ENCODE data around the gene VGLL4.
"Not testable (repeated sequence)": the region's sequence is repeated elsewhere in the genome, so short reads cannot be mapped to it uniquely, and the experiment has no call there.

The VGLL4 gene

GRCh38 chr3:11535243-11535960 lies 108.3 kb downstream of the VGLL4 start:
- no peak for DNase-seq (ENCODE audit: low read depth in 4 of 4, low spot score in 1 of 4)

GRCh38 chr3:11534793-11535101 lies 109.0 kb downstream of the VGLL4 start:
- DNase-seq (ENCODE audit: low read depth in 4 of 4, low spot score in 1 of 4): no peak

GRCh38 chr3:11534011-11534792 lies 109.5 kb downstream of the VGLL4 start:
- no peak for DNase-seq (ENCODE audit: low read depth in 4 of 4, low spot score in 1 of 4)

DNA sequence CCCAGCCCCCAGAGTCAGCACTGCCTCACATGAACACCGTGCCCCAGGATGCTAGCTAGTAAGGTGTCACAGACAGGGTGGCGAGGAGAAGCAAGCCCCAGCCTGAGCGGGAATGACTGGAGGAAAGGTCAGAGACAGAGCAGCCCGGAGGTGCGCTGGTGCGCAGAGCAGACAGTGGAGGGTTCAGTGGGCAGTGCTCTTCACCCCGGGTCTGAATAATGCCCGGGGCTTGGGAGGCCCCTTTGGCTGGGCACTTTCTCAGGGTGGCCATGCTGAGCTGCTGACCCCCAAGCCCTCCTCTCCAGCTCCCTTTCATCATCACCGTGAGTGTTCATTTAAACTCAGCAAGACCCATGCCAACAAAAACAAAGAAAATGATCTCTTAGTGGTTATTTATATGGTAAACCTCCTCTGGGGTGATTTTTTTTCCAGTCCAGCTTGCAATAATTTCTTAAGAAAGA lies 110.8 kb downstream of the VGLL4 start:
- no peak for DNase-seq (ENCODE audit: low read depth in 4 of 4, low spot score in 1 of 4)

GRCh38 chr3:11530153-11530721 lies 113.5 kb downstream of the VGLL4 start:
- DNase-seq (ENCODE audit: low read depth in 4 of 4, low spot score in 1 of 4): no peak

GRCh38 chr3:11529281-11529680 lies 114.4 kb downstream of the VGLL4 start:
- no peak for DNase-seq (ENCODE audit: low read depth in 4 of 4, low spot score in 1 of 4)

DNA sequence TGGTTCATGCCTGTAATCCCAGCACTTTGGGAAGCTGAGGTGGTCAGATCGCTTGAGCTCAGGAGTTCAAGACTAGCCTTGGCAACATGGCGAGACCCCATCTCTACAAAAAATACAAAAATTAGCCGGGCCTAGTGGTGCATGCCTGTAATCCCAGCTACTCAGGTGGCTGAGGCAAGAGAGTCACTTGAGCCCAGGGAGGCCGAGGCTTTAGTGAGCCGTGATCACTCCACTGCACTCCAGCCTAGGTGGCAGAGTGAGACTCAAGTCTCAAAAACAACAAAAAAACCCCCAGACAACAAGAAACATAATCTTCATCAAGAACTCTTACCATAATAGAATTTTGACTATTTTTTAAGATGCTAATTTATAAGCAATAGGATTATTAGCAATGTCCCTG lies 117.6 kb downstream of the VGLL4 start:
- not testable (repeated sequence) for DNase-seq (ENCODE audit: low read depth in 4 of 4, low spot score in 1 of 4)

GRCh38 chr3:11523572-11524101 lies 120.1 kb downstream of the VGLL4 start:
- no peak for DNase-seq (ENCODE audit: low read depth in 4 of 4, low spot score in 1 of 4)

DNA sequence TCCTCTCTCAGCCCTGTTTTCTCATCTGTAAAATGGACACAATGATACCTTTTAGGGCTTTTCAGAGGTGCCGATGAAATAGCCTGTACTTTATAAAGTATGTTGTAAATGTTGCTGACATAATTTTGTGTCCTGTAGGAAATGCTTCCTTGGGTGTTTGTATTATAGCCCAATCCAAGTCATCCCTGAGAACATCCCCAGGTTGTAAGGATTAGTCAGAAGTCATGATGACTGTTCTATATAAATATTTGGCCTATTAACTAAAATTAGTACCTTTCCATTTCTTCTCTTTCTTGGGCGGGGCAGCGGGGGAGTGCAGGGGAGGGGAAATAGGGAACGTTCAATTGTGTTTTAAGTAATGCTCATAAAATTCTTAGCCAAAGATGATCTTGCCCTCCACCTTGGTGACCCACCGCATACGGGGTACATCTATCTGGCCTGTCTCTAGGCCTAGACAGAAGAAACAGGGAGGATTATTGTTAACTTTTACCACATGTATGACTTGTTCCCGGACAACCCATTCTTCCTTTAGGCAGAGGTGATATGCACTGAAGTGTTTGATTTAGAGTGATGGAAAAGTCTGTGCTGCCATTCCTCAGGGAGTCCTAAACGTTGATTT lies 120.7 kb downstream of the VGLL4 start:
- no peak for DNase-seq (ENCODE audit: low read depth in 4 of 4, low spot score in 1 of 4)

GRCh38 chr3:11522398-11522715 lies 121.4 kb downstream of the VGLL4 start:
- no peak for DNase-seq (ENCODE audit: low read depth in 4 of 4, low spot score in 1 of 4)

DNA sequence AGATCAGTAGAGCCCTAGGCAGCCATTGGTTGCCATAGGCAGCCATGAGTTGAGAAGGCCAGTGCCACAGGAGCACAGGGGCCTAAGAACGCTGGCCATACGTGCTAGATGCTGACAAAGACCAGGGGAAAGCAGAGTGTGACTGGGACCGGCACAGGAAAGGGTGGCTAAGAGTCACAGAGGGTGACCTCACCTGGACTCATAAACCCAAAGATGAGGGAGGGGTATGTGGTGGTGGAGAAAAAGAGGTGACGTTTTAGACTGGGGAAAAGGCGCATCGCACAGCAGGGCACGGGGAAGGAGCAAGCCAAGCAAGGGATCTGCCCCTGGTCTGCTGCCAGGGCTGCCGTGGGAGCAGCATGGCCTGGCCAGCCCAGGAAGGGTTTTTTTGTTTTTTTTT lies 122.5 kb downstream of the VGLL4 start:
- no peak for DNase-seq (ENCODE audit: low read depth in 4 of 4, low spot score in 1 of 4)

DNA sequence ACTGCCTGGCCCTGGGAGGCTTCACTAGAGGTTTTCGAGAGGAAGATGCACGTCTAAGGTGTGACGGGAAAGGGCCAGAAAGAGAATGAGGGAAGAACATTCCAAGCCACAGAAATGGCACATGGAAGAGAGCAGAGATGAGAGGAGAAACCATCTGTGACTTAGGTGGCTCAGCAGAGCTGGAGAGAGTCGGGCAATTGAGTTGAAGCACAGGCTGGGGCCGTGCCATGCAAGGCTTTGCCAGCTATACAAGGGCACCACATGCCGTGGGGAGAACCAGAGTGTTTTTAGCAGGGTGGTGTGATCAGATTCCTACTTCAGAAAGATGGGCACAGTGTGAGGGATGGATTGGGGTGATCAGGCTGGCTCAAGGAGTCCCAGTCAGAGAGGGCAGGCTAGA lies 126.1 kb downstream of the VGLL4 start:
- no peak for DNase-seq (ENCODE audit: low read depth in 4 of 4, low spot score in 1 of 4)

- no peak for DNase-seq (ENCODE audit: low read depth in 4 of 4, low spot score in 1 of 4)
These were observed 129.4 kb downstream of the VGLL4 start for GRCh38 chr3:11514191-11514821.

GRCh38 chr3:11513817-11514135 lies 129.9 kb downstream of the VGLL4 start:
- DNase-seq (ENCODE audit: low read depth in 4 of 4, low spot score in 1 of 4): no peak

DNA sequence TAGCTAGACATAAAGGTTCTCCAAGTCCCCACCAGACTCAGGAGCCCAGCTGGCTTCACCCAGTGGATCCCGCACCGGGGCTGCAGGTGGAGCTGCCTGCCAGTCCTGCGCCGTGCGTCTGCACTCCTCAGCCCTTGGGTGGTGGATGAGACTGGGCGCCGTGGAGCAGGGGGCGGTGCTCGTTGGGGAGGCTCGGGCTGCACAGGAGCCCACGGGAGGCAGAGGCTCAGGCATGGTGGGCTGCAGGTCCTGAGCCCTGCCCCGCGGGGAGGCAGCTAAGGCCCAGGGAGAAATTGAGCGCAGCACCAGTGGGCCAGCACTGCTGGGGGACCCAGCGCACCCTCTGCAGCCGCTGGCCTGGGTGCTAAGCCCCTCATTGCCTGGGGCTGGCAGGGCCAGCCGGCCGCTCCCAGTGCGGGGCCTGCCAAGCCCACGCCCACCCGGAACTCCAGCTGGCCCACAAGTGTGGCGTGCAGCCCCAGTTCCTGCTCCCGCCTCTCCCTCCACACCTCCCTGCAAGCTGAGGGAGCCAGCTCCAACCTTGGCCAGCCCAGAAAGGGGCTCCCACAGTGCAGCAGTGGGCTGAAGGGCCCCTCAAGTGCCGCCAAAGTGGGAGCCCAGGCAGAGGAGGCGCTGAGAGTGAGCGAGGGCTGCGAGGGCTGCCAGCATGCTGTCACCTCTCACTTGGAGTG lies 130.4 kb downstream of the VGLL4 start:
- DNase-seq (ENCODE audit: low read depth in 4 of 4, low spot score in 1 of 4): not testable (repeated sequence)

DNA sequence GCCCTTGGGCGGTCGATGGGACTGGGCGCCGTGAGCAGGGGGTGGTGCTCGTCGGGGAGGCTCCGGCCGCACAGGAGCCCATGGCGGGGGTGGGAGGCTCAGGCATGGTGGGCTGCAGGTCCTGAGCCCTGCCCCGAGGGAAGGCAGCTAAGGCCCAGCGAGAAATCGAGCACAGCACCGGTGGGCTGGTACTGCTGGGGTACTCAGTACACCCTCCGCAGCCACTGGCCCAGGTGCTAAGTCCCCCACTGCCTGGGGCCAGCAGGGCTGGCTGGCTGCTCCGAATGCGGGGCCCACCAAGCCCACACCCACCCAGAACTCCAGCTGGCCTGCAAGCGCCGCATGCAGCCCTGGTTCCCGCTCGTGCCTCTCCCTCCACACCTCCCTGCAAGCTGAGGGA lies 132.1 kb downstream of the VGLL4 start:
- not testable (repeated sequence) for DNase-seq (ENCODE audit: low read depth in 4 of 4, low spot score in 1 of 4)

DNA sequence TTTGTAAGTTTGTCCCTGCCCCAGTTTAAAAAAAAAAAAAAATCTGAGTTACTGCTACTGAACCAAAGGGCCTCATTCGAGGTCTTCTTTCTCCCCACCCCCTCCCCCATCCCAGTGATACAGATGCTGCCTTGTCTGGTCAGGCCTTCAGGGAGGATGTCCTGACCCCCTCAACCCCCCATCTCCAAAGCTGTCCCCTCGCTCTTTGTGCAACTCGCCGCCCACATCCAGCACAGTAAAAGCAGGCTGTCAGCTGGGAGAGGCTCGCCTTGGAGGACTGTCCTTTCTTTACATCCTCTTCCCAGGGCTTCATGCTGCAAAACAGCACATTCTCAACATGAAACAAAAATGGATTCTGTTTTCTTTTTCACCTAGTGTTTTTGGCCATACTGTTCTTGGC lies 133.4 kb downstream of the VGLL4 start:
- DNase-seq (ENCODE audit: low read depth in 4 of 4, low spot score in 1 of 4): no peak

GRCh38 chr3:11510001-11510340 lies 133.7 kb downstream of the VGLL4 start:
- no peak for DNase-seq (ENCODE audit: low read depth in 4 of 4, low spot score in 1 of 4)

- no peak for DNase-seq (ENCODE audit: low read depth in 4 of 4, low spot score in 1 of 4)
These were observed 134.3 kb downstream of the VGLL4 start for GRCh38 chr3:11509173-11510000.

Data from stimulated activated CD4-positive, alpha-beta T cell treated with anti-CD3 and anti-CD28 coated beads, Interleukin-1b, Interleukin-23, amount 100 ng/mL, for 24 hours (primary cell).